NCI-H748 treated with DMSO at 0.1 percent for 48 hours (cell line): ENCODE measurements around the gene RAB10.
A peak's percentile ranks its signal among the peaks of the same experiment; 100 is the strongest.
"Not testable (repeated sequence)": the region's sequence is repeated elsewhere in the genome, so short reads cannot be mapped to it uniquely, and the experiment has no call there.

Experiments used
- DNase-seq: peaks from one replicate; lab custom pipeline; 2025; lab: John Stamatoyannopoulos, UW

The RAB10 gene

DNA sequence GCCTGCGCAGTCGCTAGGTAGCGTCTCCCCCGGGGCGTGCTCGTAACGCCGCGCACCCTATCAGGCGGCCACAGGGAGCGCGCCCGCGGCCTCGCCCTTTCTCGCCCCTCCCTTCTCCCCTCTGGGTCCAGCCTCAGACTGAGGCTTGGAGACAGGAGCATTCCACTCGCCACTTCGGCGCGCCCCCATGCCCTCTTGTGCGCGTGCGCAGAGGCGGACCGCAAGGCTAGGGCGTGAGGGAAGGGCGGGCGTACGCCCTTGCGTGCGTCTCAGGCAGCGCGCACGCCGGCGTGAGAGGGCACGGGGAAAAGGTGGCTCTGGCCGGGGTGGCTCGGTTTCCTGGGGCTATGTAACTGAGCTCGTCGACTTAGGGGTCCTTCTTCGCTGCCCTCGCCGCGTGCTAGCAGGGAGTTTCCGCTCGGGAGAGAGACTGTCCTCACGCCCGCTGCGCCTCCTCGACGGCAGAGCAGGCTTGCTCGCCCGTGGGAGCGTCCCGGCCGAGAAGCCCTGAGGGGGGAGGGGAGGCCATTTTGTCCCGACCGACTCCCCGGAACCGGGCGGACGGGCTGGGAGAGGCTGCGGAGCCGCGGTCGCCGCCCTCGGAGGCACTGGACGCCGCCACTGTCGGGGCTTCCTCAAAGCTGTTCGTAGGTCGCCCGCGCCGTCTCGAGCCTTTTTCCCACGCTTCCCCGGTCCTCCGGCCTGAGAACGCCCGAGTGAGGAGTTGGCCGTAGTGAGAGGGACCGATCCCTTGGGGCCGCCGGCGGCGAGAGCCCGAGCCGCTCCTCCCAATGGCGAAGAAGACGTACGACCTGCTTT, at the start of gene RAB10:
TSS of gene RAB10 (plus strand) at position 267 of the 819 bp plus-strand sequence. CDS start at position 792, 525 bp downstream.
- peak; percentile 97 for DNase-seq

GRCh38 chr2:25988134-25988533, 45.8 kb upstream of the RAB10 start:
- DNase-seq = no peak

- no peak for DNase-seq
These were observed 44.7 kb upstream of the RAB10 start for GRCh38 chr2:25989154-25989553.

GRCh38 chr2:25991965-25992364, 41.9 kb upstream of the RAB10 start:
- DNase-seq = no peak

DNA sequence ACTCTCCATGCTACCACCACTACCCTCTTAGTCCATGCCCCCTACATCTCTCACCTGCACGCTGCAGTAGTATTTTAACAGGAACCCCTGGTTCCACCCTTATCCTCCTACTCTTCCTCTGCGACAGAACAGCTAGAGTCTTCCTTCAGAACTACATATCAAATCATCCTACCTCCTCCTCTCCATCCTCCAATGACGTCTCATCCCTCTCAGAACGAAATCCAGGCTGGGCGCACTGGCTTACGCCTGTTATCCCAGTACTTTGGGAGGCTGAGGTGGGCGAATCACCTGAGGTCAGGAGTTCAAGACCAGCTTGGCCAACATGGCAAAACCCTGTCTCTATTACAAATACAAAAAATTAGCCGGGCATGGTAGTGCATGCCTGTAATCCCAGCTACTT, 41.3 kb upstream of the RAB10 start:
- DNase-seq = no peak

- no peak for DNase-seq
These were observed 40.8 kb upstream of the RAB10 start for GRCh38 chr2:25993049-25993448.

GRCh38 chr2:25994509-25994908, 39.4 kb upstream of the RAB10 start:
- no peak for DNase-seq

- no peak for DNase-seq
These were observed 37.0 kb upstream of the RAB10 start for GRCh38 chr2:25996844-25997243.

DNA sequence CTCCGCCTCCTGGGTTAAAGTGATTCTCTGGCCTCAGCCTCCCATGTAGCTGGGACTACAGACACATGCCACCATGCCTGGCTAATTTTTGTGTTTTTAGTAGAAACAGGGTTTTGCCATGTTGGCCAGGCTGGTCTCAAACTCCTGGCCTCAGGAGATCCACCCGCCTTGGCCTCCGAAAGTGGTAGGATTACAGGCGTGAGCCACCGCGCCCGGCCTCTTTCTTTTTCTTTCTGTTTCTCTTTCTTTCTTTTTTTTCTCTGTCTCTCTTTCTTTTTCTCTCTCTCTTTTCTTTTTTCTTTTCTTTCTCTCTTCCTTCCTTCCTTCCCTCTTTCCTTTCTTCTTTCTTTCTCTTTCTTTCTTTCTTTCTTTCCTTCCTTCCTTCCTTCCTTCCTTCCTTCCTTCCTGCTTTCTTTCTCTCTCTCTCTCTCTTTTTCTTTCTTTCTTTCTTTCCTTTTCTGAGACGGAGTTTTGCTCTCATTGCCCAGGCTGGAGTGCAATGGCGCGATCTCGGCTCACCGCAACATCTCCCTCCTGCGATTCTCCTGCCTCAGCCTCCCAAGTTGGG, 35.0 kb upstream of the RAB10 start:
- not testable (repeated sequence) for DNase-seq

GRCh38 chr2:25999406-25999805, 34.5 kb upstream of the RAB10 start:
- not testable (repeated sequence) for DNase-seq

GRCh38 chr2:26000561-26001082, 33.3 kb upstream of the RAB10 start:
- peak; percentile 11 for DNase-seq

- DNase-seq = no peak
These were observed 32.0 kb upstream of the RAB10 start for GRCh38 chr2:26001743-26002351.

GRCh38 chr2:26002632-26003310, 31.1 kb upstream of the RAB10 start:
- DNase-seq = no peak

- no peak for DNase-seq
These were observed 25.8 kb upstream of the RAB10 start for GRCh38 chr2:26008095-26008494.

DNA sequence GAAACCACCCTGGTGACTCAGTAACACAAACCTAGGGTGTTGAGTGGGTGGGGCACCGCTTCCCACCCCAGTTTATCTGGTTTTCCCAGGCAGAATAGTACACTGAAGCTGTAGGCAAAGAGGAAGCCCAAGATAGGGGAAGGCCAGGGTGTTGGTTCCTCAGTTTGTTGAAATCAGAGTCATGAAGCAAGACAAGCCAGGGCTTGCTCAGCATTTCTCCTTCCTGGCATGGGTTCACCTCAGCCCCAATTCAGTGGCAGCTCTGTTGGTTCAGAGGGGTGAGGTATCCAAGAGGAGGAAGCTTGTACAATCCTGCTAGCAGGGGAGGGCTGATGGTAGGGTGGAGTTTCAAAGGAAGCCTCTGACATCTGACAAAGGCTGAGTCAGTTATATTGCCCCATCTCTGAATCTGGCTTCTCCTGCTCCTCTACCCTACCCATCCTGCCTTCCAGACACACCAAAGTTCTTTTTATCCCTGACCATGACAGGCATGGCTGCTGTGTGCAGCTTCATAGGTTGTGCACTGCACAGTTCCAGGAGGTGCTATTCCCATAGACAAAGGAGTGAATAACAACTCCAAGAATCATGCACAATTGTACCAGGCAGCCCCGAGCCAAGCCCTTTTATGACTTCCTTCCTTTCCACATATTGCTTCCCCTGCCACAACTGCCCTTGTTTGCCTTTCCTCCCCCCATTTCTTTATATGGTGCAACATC, 24.9 kb upstream of the RAB10 start:
- DNase-seq = no peak

GRCh38 chr2:26009567-26009963, 24.3 kb upstream of the RAB10 start:
- no peak for DNase-seq

GRCh38 chr2:26010943-26011342, 22.9 kb upstream of the RAB10 start:
- no peak for DNase-seq

DNA sequence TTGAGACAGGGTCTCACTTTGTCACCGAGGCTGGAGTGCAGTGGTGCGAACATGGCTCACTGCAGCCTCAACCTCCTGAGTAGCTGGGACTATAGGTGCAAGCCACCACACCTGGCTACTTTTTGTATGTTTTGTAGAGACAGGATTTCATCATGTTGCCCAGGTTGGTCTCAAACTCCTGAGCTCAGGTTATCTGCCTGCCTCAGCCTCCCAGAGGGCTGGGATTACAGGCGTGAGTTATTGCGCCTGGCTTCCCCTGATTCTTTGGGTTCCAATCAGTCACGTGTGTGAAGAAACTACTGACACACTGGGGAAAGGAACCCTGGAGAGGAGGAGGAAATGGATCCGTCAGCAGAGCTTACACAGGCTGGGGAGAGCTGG, 22.3 kb upstream of the RAB10 start:
- DNase-seq = no peak

DNA sequence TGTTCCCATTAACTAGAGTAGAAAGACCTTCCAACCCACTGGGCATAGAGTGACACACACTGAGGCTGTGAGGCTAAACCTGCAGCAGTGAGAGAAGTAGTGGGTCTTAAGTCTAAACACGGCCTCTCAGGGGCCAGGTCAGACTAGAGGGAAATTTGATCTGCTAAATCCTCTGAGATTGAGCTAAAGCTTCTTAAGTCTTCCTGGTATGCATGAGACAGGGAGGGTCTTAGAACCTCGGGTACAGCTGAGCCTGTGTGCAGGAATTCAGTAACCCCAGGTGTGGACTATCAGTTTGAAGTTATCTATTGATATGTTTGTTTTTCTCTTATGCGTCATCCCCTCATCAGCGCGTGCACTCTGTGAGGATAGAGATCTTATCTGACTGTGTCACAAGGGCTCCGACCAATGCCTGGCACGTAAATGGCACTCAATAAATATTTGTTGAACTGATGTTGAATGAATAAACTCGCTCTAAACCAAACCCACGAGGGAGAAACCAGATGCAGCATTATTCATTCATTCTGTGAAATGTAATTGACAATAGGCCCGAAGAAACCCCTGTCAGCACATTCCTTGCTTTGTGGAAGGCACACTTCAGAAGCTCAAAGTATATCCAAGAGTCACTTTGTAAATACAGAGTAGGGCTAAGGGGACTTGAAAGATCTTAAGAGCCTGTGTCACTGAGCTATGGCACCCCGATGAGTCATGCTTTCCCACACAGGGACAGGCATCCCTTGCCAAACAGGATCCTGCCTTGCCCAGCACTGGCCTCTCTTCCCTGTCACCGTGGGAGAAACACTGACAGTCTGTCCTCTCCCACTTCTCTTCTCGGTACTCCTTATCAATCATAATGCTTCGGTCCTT, 21.7 kb upstream of the RAB10 start:
- DNase-seq = no peak

DNA sequence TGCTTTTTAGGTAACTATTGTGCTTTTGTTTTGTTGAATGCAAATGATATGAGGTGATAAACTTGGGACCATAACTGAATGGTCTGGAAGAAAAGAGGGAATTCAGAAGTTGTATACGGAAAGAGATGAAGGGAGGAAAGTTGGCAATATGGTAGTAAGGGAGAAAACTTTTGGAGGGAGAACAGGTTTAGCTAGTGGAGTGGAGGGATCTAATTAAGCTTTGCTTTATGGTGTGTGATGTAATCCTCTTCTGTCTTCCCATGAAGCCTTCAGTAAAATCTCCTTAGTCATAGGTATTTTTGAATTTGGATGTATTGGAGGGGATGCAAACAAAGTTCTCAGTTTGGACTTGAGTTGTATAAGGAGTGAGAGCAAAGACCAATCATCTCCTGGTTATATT, 20.2 kb upstream of the RAB10 start:
- DNase-seq = no peak
